Pancreas (tissue), 10 donors: ENCODE results near the gene ZNF184. TPM values are rescaled to one million over a fixed set of nuclear protein-coding genes. Genes with fewer than 3 reads are reported as not detected.

Experiments used
- ATAC-seq, 4 donors: fragments of 200-7000 bp; cut with Tn5 transposase; one replicate each; pipeline versions ENCODE4 v1.8.0 to v1.9.1; 2020; ENCODE audit warnings: mild to moderate bottlenecking in 4 of 4, moderate library complexity in 4 of 4
- DNase-seq, 6 donors: peaks; one replicate each; pipeline ENCODE4 v3.0.0-alpha.2; 2020
- FAIRE-seq: peaks from 2 replicates; lab custom pipeline; 2012; peaks lifted over from hg19 to GRCh38; lab: Jason Lieb, UNC
- H3K27ac ChIP-seq, 4 donors: fragments of 200-600 bp; sonication (generic); 1 replicate in 3 of 4; 2 replicates in 1 of 4; pipeline versions ENCODE4 v1.5.0 to v1.8.0; 2020
- H3K27me3 ChIP-seq, 4 donors: fragments of 200-600 bp; one replicate each; pipeline ENCODE4 v1.8.0; 2021
- H3K36me3 ChIP-seq, 3 donors: fragments of 200-600 bp; sonication (generic) in 1 of 3; one replicate each; pipeline versions ENCODE4 v1.5.0 to v1.8.0; 2020 to 2021
- H3K4me1 ChIP-seq, 3 donors: fragments of 200-600 bp; one replicate each; pipeline ENCODE4 v1.8.0; 2021
- H3K4me3 ChIP-seq, 4 donors: fragments of 200-600 bp; sonication (generic) in 2 of 4; one replicate each; pipeline versions ENCODE4 v1.5.0 to v1.8.0; 2020 to 2021
- H3K9me3 ChIP-seq, 4 donors: fragments of 200-600 bp; one replicate each; pipeline ENCODE4 v1.8.0; 2021
- WGBS, 2 donors: extraction: QIAGEN DNeasy Blood & Tissue Kit; methylation state at CpG; one replicate each; pipeline ENCODE4 v1.1.7; 2013; 5-methylcytosine and 5-hydroxymethylcytosine counted together
- intact Hi-C, 3 donors: fragments of 100-400 bp; cut with DNase I; formaldehyde crosslinking; loops; one replicate each; pipeline versions ENCODE4 v1.11.1 to v1.14.2; 2022
- polyA plus RNA-seq, 2 donors: library from polyadenylated mRNA; stranded (reverse); fragments of 200-250 nt; gene quantifications; one replicate each; pipeline ENCODE4 v1.2.3, GENCODE V29; 2013
- total RNA-seq, 6 donors: library from RNA; stranded (reverse); fragmentation: NEBNext Ultra II Directional in 4 of 6; extraction: Animal tissue kit (Norgen Biotek cat#: 25700) in 4 of 6; gene quantifications; one replicate each; pipeline versions ENCODE4 v1.2.1 to v1.2.4, GENCODE V29; 2021 to 2023
- TF ChIP-seq, protein P1 (sequence below), 4 donors: fragments of 200-600 bp; sonication (generic) in 3 of 4; IDR thresholded peaks; one replicate each; pipeline versions ENCODE4 v1.5.0 to v1.8.0; 2021; ENCODE audit warnings: antibody characterized with exemption in 4 of 4
- donor health status: healthy with polysubstance abuse.
- donor health status: DM: no; HTN: no; CAD: no; lungs with moderate emphysema.
- donor health status: DM: no; HTN: no; CAD: no.
- donor health status: control.
- donor health status: control.
- donor health status: Bipolar disorder and iron deficiency.
- donor health status: DM: yes; HTN: yes; CAD: no.
- donor health status: DM: no; HTN: no; CAD: no.
- donor health status: DM: no; HTN: no; CAD: no.
- donor health status: DM: yes; HTN: yes; CAD: no.

The ZNF184 gene
- total and polyA plus RNA-seq, 8 donors: 1.1 to 4.6 (median 2.2) TPM

DNA sequence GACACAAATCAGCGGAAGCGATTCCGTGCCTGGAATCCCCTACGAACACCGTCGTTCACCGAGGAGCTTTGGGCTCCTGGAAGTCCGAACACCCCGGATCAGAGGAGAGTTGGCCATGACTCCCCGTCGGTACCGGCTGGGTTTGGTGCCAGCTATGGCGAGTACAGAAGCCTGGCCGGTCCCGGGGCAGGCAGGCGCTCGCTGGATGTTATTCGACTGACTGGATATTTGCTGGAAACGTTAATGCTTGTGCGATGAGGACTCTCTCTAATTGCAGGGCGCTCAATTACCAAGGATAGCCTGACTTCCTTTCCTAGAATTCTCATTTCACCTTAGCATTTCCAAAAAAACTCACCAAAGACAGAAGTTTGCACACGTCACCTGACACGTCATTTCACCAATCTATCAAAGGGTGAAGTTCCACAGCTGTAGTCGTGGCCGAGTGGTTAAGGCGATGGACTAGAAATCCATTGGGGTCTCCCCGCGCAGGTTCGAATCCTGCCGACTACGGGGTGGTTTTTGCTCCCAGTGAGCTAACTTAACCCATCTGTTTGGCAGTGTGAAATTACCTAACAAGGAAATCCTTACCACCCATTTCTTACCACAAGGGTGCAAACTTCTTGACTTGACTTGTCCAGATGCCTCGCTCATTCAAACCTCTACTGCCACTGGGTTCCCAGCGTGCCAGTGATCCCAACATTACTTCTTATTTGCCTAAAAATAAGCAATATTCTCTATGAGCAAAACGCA is 22.7 kb upstream of the ZNF184 start:
- Histone ChIP-seq H3K27me3 (peaks cover 0 to 10% (median 7%) of the 10 kb centered on the region in 4 donors), H3K36me3 (no peaks in the 10 kb centered on the region), H3K4me3 (peak overlapping the region in 3 of 4 donors; percentile 4 to 49 (median 38)), H3K27ac (no peak overlapping the region), H3K4me1 (no peaks in the 10 kb centered on the region), H3K9me3 (no peaks in the 10 kb centered on the region)
- no peak for FAIRE-seq
- WGBS, 2 donors: 5 to 6% methylated on average over 34 of the region's 34 CpGs
- peak in 5 of 6 donors; percentile 27 to 66 (median 53) for DNase-seq
- peak; percentile 86 to 90 (median 88) for ATAC-seq
- TF ChIP-seq, protein P1, sequence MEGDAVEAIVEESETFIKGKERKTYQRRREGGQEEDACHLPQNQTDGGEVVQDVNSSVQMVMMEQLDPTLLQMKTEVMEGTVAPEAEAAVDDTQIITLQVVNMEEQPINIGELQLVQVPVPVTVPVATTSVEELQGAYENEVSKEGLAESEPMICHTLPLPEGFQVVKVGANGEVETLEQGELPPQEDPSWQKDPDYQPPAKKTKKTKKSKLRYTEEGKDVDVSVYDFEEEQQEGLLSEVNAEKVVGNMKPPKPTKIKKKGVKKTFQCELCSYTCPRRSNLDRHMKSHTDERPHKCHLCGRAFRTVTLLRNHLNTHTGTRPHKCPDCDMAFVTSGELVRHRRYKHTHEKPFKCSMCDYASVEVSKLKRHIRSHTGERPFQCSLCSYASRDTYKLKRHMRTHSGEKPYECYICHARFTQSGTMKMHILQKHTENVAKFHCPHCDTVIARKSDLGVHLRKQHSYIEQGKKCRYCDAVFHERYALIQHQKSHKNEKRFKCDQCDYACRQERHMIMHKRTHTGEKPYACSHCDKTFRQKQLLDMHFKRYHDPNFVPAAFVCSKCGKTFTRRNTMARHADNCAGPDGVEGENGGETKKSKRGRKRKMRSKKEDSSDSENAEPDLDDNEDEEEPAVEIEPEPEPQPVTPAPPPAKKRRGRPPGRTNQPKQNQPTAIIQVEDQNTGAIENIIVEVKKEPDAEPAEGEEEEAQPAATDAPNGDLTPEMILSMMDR (IDR thresholded peaks at IDR 0.05): no peak
- intact Hi-C loops: no loop called here

DNA sequence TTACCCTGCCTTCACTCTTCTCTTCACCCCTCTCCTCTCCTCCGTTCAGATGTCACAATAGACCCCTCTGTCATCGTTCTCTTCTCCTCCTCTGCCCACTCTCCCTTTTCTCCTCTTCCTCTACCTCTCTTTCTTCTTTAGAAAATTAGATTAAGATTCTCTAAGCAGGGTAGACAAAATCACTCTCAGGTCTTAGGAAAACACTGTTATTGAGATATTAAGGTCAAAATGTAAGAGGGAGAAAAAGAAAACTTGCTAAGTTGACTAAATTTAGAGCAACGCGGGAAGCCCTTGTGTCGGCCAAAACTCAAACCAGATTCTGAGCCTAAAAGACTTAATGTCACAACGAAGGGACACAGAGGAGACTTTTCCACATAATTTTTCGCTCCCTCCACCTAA is 22.1 kb upstream of the ZNF184 start:
- intact Hi-C loops: no loop called here
- ATAC-seq: no peak
- no peaks in the 10 kb centered on the region for H3K36me3 ChIP-seq
- no peak for FAIRE-seq
- peaks cover 0 to 10% (median 7%) of the 10 kb centered on the region in 4 donors for H3K27me3 ChIP-seq
- H3K4me3 ChIP-seq: peak overlapping the region in 2 of 4 donors; percentile 38 to 49
- TF ChIP-seq, protein P1 (IDR thresholded peaks at IDR 0.05): no peak
- WGBS, 2 donors: 16 to 17% methylated on average over 7 of the region's 7 CpGs
- no peaks in the 10 kb centered on the region for H3K4me1 ChIP-seq
- no peaks in the 10 kb centered on the region for H3K9me3 ChIP-seq
- H3K27ac ChIP-seq: no peak overlapping the region
- DNase-seq: no peak

DNA sequence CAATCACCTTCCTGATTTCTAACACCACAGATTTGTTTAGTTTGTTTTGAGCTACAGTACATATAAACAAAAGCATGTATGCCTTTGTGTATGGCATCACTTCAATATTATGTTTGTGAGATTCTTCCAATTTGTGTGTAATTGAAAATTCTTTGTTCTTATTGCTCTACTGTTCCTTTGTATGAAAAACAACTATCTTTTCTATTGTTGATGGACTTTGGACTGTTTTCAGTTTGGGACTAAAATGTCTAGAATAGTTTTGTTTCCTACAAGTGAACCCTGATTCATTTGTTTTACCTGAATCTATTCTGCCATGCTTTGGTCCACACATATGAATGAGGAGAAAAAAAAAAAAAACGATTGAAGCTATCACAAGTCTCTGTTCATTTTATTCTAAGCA is 21.2 kb upstream of the ZNF184 start:
- DNase-seq (no peak), ATAC-seq (no peak), FAIRE-seq (no peak)
- no peak overlapping the region for H3K4me3 ChIP-seq
- 22 to 46% methylated on average over 1 of the region's 1 CpG for WGBS, 2 donors
- H3K9me3 ChIP-seq: no peaks in the 10 kb centered on the region
- H3K27me3 ChIP-seq: peaks cover 0 to 9% (median 3%) of the 10 kb centered on the region in 4 donors
- TF ChIP-seq, protein P1 (IDR thresholded peaks at IDR 0.05): no peak
- H3K27ac ChIP-seq: no peak overlapping the region
- intact Hi-C loops: no loop called here
- no peaks in the 10 kb centered on the region for H3K4me1 ChIP-seq
- H3K36me3 ChIP-seq: no peaks in the 10 kb centered on the region

DNA sequence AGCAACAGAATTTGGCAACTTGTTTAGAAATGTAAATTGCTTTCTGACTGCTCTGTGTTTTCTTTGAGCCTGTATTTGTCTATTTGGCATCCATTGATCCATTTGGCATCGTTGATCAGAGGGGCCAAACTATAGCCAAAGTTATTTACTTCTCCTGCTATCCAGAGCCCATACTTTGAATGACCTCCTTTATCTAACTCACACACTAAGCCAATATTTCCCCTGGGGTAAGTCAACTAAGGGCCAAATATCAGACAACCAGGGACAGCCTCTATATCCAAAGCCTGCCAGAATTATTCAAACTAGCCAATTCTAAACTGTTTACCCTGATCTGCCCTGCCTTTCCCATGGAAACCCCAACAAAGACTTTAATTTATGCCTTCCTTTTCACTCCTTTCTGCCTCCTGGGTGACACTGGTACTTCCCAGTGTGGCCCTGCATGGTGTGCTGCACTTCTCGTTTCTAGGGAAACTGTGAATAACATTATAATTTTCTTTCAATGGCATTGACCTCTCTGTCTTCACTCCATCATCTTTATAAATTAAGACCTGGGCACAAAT is 19.8 kb upstream of the ZNF184 start:
- Histone ChIP-seq H3K4me1 (no peaks in the 10 kb centered on the region), H3K36me3 (no peaks in the 10 kb centered on the region), H3K27ac (no peak overlapping the region), H3K27me3 (peaks cover 0 to 6% (median 2%) of the 10 kb centered on the region in 4 donors), H3K9me3 (no peaks in the 10 kb centered on the region), H3K4me3 (no peak overlapping the region)
- 37 to 48% methylated on average over 2 of the region's 2 CpGs for WGBS, 2 donors
- no peak for ATAC-seq
- no peak for FAIRE-seq
- intact Hi-C loops: no loop called here
- DNase-seq: no peak
- TF ChIP-seq, protein P1 (IDR thresholded peaks at IDR 0.05): no peak
